HCT116 (cell line): ENCODE results near the gene WDR19. TPM values are rescaled to one million over a fixed set of nuclear protein-coding genes. Genes with fewer than 3 reads are reported as not detected.

ENCODE experiments used
- ATAC-seq: fragments of 200-7000 bp; cut with Tn5 transposase; 2 replicates; pipeline ENCODE4 v1.9.1; 2020; ENCODE audit warnings: mild to moderate bottlenecking, moderate library complexity
- BruUV-seq: library from RNA; stranded (reverse); fragments of 400-500 nt; replicated peaks from 2 replicates; lab custom pipeline; 2021; lab: Mats Ljungman, UMichigan
- CTCF ChIA-PET: fragments of 300-600 bp; sonication (Branson Sonifier 250); formaldehyde crosslinking; loops from one replicate; lab custom pipeline; 2021; ENCODE audit warnings: antibody characterized with exemption; lab: Charles Lee
- POLR2A ChIA-PET: fragments of 300-600, 350-600 bp; sonication (Branson Sonifier 250); formaldehyde crosslinking; loops from one replicate; lab custom pipeline; 2021; ENCODE audit warnings: antibody characterized with exemption; lab: Charles Lee
- RAD21 ChIA-PET, 2 experiments: fragments of 300-600 bp; sonication (Branson Sonifier 250); formaldehyde crosslinking; loops; one replicate each; lab custom pipeline; 2023; ENCODE audit warnings: low total read pairs in 2 of 2; ENCODE audit not compliant: uncharacterized antibody in 2 of 2, unreplicated experiment in 2 of 2, low non-redundant PET in 1 of 2; lab: Charles Lee
- DNase-seq: peaks from one replicate; pipeline ENCODE4 v3.0.0-alpha.2; 2010; ENCODE audit warnings: low read depth, low spot score
- H2AFZ ChIP-seq: fragments of 200-600 bp; shearing (Covaris generic), sonication (generic); 2 replicates; pipeline ENCODE4 v1.6.1; 2017; ENCODE audit warnings: low read depth, mixed run types, mixed read lengths, antibody characterized with exemption, low read length; ENCODE audit not compliant: poor library complexity, severe bottlenecking
- H3K27ac ChIP-seq: 2 replicates; pipeline ENCODE4 v1.5.1; 2012; ENCODE audit warnings: low read depth, low read length
- H3K27me3 ChIP-seq: fragments of 200-600 bp; sonication (generic); 2 replicates; pipeline ENCODE4 v1.6.1; 2016; ENCODE audit warnings: mixed run types, low read length, mixed read lengths; ENCODE audit not compliant: insufficient read depth
- H3K36me3 ChIP-seq, 2 experiments: fragments of 200-500 bp in 1 of 2; fragments of 200-600 bp in 1 of 2; sonication (Bioruptor generic) in 1 of 2; sonication (generic) in 1 of 2; 2 replicates each; pipeline versions ENCODE4 v1.5.1 to v1.6.1; 2014 to 2016; ENCODE audit warnings: low read length in 2 of 2, inconsistent platforms in 1 of 2, mixed read lengths in 1 of 2, mixed run types in 1 of 2; ENCODE audit not compliant: insufficient read depth in 2 of 2, control insufficient read depth in 1 of 2
- H3K4me1 ChIP-seq, 2 experiments: fragments of 200-600 bp in 1 of 2; sonication (generic) in 1 of 2; 2 replicates each; pipeline versions ENCODE4 v1.5.1 to v1.6.1; 2012 to 2017; ENCODE audit warnings: low read length in 2 of 2, inconsistent platforms in 1 of 2, mild to moderate bottlenecking in 1 of 2, mixed read lengths in 1 of 2, mixed run types in 1 of 2, moderate library complexity in 1 of 2; ENCODE audit not compliant: insufficient read depth in 2 of 2, control insufficient read depth in 1 of 2
- H3K4me2 ChIP-seq: fragments of 200-600 bp; sonication (generic); 2 replicates; pipeline ENCODE4 v1.6.1; 2017; ENCODE audit warnings: mixed run types, low read length, mixed read lengths
- H3K4me3 ChIP-seq, 2 experiments: fragments of 200-600 bp in 1 of 2; sonication (generic) in 1 of 2; replicated peaks in 1 of 2; 2 replicates each; pipeline ENCODE4 v1.5.1; 2011 to 2016; ENCODE audit warnings: low read length in 2 of 2, control low read depth in 1 of 2, low read depth in 1 of 2, mild to moderate bottlenecking in 1 of 2, mixed read lengths in 1 of 2, mixed run types in 1 of 2
- H3K79me2 ChIP-seq: fragments of 200-600 bp; sonication (generic); 2 replicates; pipeline ENCODE4 v1.6.1; 2017; ENCODE audit warnings: mild to moderate bottlenecking, mixed run types, low read length, moderate library complexity, mixed read lengths; ENCODE audit not compliant: insufficient read depth
- H3K9ac ChIP-seq: fragments of 200-600 bp; sonication (generic); 2 replicates; pipeline ENCODE4 v1.6.1; 2016; ENCODE audit warnings: low read length, mixed read lengths
- H3K9me2 ChIP-seq: fragments of 200-600 bp; sonication (generic), shearing (Covaris generic); 2 replicates; pipeline ENCODE4 v1.6.1; 2017; ENCODE audit warnings: mixed run types, mild to moderate bottlenecking, moderate library complexity; ENCODE audit not compliant: insufficient read depth
- H3K9me3 ChIP-seq, 2 experiments: fragments of 200-500 bp in 1 of 2; fragments of 200-600 bp in 1 of 2; sonication (Bioruptor generic) in 1 of 2; sonication (generic) in 1 of 2; 2 replicates each; pipeline ENCODE4 v1.6.1; 2014 to 2017; ENCODE audit warnings: low read length in 2 of 2, mixed read lengths in 2 of 2, inconsistent platforms in 1 of 2, low read depth in 1 of 2, mild to moderate bottlenecking in 1 of 2, mixed run types in 1 of 2, moderate library complexity in 1 of 2; ENCODE audit not compliant: control insufficient read depth in 1 of 2, insufficient read depth in 1 of 2
- H4K20me1 ChIP-seq: fragments of 200-600 bp; sonication (generic), shearing (Covaris generic); 2 replicates; pipeline ENCODE4 v1.6.1; 2017; ENCODE audit warnings: mixed run types, mild to moderate bottlenecking, moderate library complexity; ENCODE audit not compliant: insufficient read depth
- CBX3 ChIP-seq: IDR thresholded peaks from 2 replicates; pipeline ENCODE4 v1.6.1; 2012; ENCODE audit warnings: low read depth
- CEBPB ChIP-seq: IDR thresholded peaks from 2 replicates; pipeline ENCODE4 v1.6.1; 2012; ENCODE audit warnings: low read depth
- ELF1 ChIP-seq: IDR thresholded peaks from 2 replicates; pipeline ENCODE4 v1.6.1; 2012; ENCODE audit warnings: low read depth, borderline replicate concordance
- EZH2phosphoT487 ChIP-seq: fragments of 200-600 bp; IDR thresholded peaks from 2 replicates; pipeline ENCODE4 v1.6.1; 2018; ENCODE audit warnings: antibody characterized with exemption, borderline replicate concordance
- FOSL1 ChIP-seq: IDR thresholded peaks from 2 replicates; pipeline ENCODE4 v1.6.1; 2012; ENCODE audit warnings: low read depth
- POLR2A ChIP-seq: IDR thresholded peaks from 2 replicates; pipeline ENCODE4 v1.7.0; 2011; ENCODE audit warnings: borderline replicate concordance; ENCODE audit not compliant: insufficient read depth, insufficient read length; ENCODE audit errors: extremely low read depth
- RAD21 ChIP-seq: IDR thresholded peaks from 2 replicates; pipeline ENCODE4 v1.6.1; 2012; ENCODE audit warnings: low read depth, mild to moderate bottlenecking
- SRF ChIP-seq: IDR thresholded peaks from 2 replicates; pipeline ENCODE4 v1.6.1; 2012; ENCODE audit warnings: low read depth
- YY1 ChIP-seq: IDR thresholded peaks from 2 replicates; pipeline ENCODE4 v1.6.1; 2011; ENCODE audit warnings: low read length, low read depth, moderate library complexity, mild to moderate bottlenecking; ENCODE audit not compliant: insufficient replicate concordance; ENCODE audit errors: extremely low read depth
- ZFX ChIP-seq: fragments of 450-650 bp; IDR thresholded peaks from 2 replicates; pipeline ENCODE4 v1.6.1; 2017
- ZNF274 ChIP-seq: fragments of 200-500 bp; sonication (Bioruptor generic); IDR thresholded peaks from 2 replicates; pipeline ENCODE4 v1.6.1; 2014; ENCODE audit warnings: mild to moderate bottlenecking, low read depth, low read length, inconsistent platforms
- intact Hi-C: fragments of 100-400 bp; cut with micrococcal nuclease; formaldehyde crosslinking; loops from 2 replicates; pipeline ENCODE4 v1.10.0; 2022
- total RNA-seq: library from RNA; stranded (reverse); gene quantifications from one replicate; pipeline ENCODE4 v1.2.1, GENCODE V29; 2021; ENCODE audit not compliant: unreplicated experiment
- TF ChIP-seq, protein P1 (sequence below): IDR thresholded peaks from 2 replicates; pipeline ENCODE4 v1.6.1; 2012; ENCODE audit warnings: low read depth
- TF ChIP-seq, protein P2 (sequence below): IDR thresholded peaks from 2 replicates; pipeline ENCODE4 v1.6.1; 2012
- TF ChIP-seq, protein P3 (sequence below), 3 experiments: fragments of 200-600 bp in 1 of 3; sonication (generic) in 1 of 3; IDR thresholded peaks in 2 of 3; conservative IDR thresholded peaks in 1 of 3; 2 replicates each; pipeline ENCODE4 v1.5.1; 2012 to 2017; ENCODE audit warnings: low read depth in 2 of 3, low read length in 2 of 3, antibody characterized with exemption in 1 of 3, borderline replicate concordance in 1 of 3, control low read depth in 1 of 3, mild to moderate bottlenecking in 1 of 3, mixed read lengths in 1 of 3, mixed run types in 1 of 3, moderate library complexity in 1 of 3; ENCODE audit not compliant: insufficient read depth in 1 of 3

The WDR19 gene
- total RNA-seq, 1 experiment from 2014 or later: 18.8 TPM

DNA sequence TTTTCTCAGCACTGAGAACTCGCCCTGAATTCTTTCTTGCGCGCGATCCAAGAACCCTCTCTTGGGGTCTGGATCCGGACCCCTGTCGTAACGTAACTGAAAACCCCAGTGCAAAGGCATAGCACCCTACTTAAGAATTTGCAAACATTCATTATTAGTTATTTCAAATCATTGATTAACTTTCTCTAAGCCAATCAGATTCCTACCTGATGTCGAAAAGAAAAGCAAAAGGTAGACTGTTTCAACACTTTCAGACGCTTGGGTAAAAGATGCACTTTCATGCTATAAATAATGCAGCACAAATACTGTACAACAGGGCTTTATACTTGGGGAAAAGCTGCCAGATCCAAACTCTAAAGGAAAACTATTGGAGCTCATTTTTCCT lies 817 bp upstream of the WDR19 start:
- ChIA-PET CTCF (interaction anchor here (0.7 to 1.3 kb wide), 2 partner anchors 22 to 256 kb away, joined by 3 read pairs; no protein-coding TSS in a partner anchor), POLR2A (interaction anchor here (0.5 kb wide), 1 partner anchor 232 kb away, joined by 3 read pairs; no protein-coding TSS in a partner anchor), RAD21 (no interaction called here)
- Histone ChIP-seq H3K9me3 (no peaks in the 10 kb centered on the region), H3K9ac (peak overlapping the region; percentile 46), H4K20me1 (no peaks in the 10 kb centered on the region), H3K4me2 (peak overlapping the region; percentile 76), H3K79me2 (no peaks in the 10 kb centered on the region), H3K4me1 (peaks cover 7 to 13% of the 10 kb centered on the region in 2 experiments; a peak in 3 of 4 replicates), H3K4me3 (peak overlapping the region; percentile 54 to 66), H3K9me2 (no peaks in the 10 kb centered on the region), H3K27me3 (no peaks in the 10 kb centered on the region), H3K27ac (peak overlapping the region; percentile 7; the same call in 1 of the 2 replicates), H2AFZ (peak overlapping the region; percentile 85), H3K36me3 (no peaks in the 10 kb centered on the region)
- TF ChIP-seq, protein P1, sequence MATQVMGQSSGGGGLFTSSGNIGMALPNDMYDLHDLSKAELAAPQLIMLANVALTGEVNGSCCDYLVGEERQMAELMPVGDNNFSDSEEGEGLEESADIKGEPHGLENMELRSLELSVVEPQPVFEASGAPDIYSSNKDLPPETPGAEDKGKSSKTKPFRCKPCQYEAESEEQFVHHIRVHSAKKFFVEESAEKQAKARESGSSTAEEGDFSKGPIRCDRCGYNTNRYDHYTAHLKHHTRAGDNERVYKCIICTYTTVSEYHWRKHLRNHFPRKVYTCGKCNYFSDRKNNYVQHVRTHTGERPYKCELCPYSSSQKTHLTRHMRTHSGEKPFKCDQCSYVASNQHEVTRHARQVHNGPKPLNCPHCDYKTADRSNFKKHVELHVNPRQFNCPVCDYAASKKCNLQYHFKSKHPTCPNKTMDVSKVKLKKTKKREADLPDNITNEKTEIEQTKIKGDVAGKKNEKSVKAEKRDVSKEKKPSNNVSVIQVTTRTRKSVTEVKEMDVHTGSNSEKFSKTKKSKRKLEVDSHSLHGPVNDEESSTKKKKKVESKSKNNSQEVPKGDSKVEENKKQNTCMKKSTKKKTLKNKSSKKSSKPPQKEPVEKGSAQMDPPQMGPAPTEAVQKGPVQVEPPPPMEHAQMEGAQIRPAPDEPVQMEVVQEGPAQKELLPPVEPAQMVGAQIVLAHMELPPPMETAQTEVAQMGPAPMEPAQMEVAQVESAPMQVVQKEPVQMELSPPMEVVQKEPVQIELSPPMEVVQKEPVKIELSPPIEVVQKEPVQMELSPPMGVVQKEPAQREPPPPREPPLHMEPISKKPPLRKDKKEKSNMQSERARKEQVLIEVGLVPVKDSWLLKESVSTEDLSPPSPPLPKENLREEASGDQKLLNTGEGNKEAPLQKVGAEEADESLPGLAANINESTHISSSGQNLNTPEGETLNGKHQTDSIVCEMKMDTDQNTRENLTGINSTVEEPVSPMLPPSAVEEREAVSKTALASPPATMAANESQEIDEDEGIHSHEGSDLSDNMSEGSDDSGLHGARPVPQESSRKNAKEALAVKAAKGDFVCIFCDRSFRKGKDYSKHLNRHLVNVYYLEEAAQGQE: no peak
- no peak for TF ChIP-seq CEBPB
- TF ChIP-seq ZNF274: no peak
- no peak for TF ChIP-seq ELF1
- no peak for TF ChIP-seq EZH2phosphoT487
- ATAC-seq: no peak
- intact Hi-C loops: no loop called here
- TSS peak; percentile 94 for BruUV-seq
- no peak for DNase-seq

DNA sequence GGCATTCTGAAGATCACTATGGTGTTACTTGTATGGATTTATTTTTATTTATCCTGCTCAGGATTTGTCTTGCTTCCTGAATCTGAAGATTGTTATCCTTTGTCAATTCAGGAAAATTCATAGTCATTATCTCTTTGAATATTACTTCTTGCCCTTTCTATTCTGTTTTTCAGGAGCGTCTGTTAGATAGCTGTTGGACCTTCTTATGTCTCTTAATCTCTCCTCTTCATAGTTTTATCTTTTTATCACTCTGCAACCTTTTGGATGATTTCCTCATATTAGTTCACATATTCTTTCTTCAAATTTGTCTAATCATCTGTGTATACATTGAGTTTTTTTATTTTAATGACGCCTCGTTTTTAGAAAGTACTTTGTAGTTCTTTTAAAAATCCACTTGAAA lies 19.6 kb downstream of the WDR19 start:
- no TSS peak for BruUV-seq
- H3K4me3 ChIP-seq: no peak overlapping the region
- ATAC-seq: no peak
- no peak overlapping the region for H3K27ac ChIP-seq
- ChIA-PET RAD21 (no interaction called here), POLR2A (no interaction called here), CTCF (no interaction called here)
- intact Hi-C loops: no loop called here
- H3K36me3 ChIP-seq: 0 out of 4 replicates have a peak, but pooled peaks cover 0 to 3% of the 10 kb centered on the region in 2 experiments
- no peaks in the 10 kb centered on the region for H3K9me2 ChIP-seq
- no peak for DNase-seq
- no peaks in the 10 kb centered on the region for H3K27me3 ChIP-seq
- H4K20me1 ChIP-seq: no peaks in the 10 kb centered on the region
- H3K9me3 ChIP-seq: no peaks in the 10 kb centered on the region
- H3K4me1 ChIP-seq: no peaks in the 10 kb centered on the region
- H2AFZ ChIP-seq: no peak overlapping the region
- H3K9ac ChIP-seq: no peak overlapping the region
- H3K79me2 ChIP-seq: no peaks in the 10 kb centered on the region
- H3K4me2 ChIP-seq: no peak overlapping the region
- TF ChIP-seq POLR2A (no peak), CBX3 (no peak), YY1 (no peak), RAD21 (no peak), ZNF274 (no peak), ZFX (no peak), FOSL1 (no peak), SRF (no peak)
- TF ChIP-seq, protein P2, sequence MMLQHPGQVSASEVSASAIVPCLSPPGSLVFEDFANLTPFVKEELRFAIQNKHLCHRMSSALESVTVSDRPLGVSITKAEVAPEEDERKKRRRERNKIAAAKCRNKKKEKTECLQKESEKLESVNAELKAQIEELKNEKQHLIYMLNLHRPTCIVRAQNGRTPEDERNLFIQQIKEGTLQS: no peak
- TF ChIP-seq, protein P3, sequence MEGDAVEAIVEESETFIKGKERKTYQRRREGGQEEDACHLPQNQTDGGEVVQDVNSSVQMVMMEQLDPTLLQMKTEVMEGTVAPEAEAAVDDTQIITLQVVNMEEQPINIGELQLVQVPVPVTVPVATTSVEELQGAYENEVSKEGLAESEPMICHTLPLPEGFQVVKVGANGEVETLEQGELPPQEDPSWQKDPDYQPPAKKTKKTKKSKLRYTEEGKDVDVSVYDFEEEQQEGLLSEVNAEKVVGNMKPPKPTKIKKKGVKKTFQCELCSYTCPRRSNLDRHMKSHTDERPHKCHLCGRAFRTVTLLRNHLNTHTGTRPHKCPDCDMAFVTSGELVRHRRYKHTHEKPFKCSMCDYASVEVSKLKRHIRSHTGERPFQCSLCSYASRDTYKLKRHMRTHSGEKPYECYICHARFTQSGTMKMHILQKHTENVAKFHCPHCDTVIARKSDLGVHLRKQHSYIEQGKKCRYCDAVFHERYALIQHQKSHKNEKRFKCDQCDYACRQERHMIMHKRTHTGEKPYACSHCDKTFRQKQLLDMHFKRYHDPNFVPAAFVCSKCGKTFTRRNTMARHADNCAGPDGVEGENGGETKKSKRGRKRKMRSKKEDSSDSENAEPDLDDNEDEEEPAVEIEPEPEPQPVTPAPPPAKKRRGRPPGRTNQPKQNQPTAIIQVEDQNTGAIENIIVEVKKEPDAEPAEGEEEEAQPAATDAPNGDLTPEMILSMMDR (IDR thresholded peaks at IDR 0.05 in 2 of 3, conservative IDR thresholded peaks at IDR 0.05 in 1 of 3; ENCODE audit: borderline replicate concordance in 1 of 3, insufficient read depth in 1 of 3, low read depth in 2 of 3, low read length in 2 of 3): no peak
